Measurements from ENCODE around the gene DUSP14. TPM values are rescaled to one million over a fixed set of nuclear protein-coding genes. Genes with fewer than 3 reads are reported as not detected.
A peak's percentile ranks its signal among the peaks of the same experiment; 100 is the strongest.

Gene DUSP14
- total and polyA plus RNA-seq, 2 of the 8 experiments (the other 6 are each of a cell fraction or from before 2014, with no cell fraction given) = 22.1 to 37.9 TPM

DNA sequence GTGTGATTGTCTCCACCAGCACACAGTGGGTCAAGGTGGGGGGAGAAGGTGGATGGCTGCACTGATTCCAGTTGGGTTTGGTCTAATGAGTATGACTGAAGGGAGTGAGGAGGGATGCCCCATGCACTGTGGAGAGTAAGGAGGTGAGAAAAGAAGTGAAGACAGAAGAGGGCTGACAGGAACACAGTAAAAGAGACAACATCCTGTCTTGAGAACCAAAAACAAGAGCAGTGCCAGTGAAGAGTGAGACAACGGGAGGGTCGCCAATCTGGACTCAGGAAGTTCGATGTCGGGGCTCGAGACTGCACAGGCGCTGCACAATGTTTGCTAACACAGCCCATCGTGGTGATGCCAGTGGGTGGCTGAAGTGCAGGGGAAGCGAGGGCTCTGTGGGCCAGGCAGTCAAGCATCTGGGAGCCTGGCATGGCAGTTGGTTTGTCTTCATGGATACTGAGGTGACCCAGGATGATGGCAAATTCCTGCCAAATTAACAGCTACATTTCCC, 34.1 kb downstream of the DUSP14 start:
- H4K5ac ChIP-seq (ENCODE audit: insufficient read length, low read depth, low read length) = no peak overlapping the region
- no peaks in the 10 kb centered on the region; the same call in 1 of the 2 replicates for H3K79me1 ChIP-seq (ENCODE audit: low read depth, low read length)
- no peak overlapping the region for H3K9ac ChIP-seq (replicated peaks in 1 of 4; ENCODE audit: extremely low read depth in 1 of 4, low read depth in 3 of 4, low read length in 3 of 4)
- no peak overlapping the region for H3K4ac ChIP-seq (replicated peaks; ENCODE audit: insufficient read length, low read depth, low read length)
- H3K4me1 ChIP-seq (replicated peaks in 1 of 4; ENCODE audit: control insufficient read depth in 3 of 4, insufficient read depth in 4 of 4, low read length in 3 of 4) = no peaks in the 10 kb centered on the region
- H3K14ac ChIP-seq (ENCODE audit: insufficient read length) = no peak overlapping the region
- TF ChIP-seq KDM1A (IDR thresholded peaks at IDR 0.05; ENCODE audit: borderline replicate concordance, low read length) = no peak
- TF ChIP-seq SP2 (IDR thresholded peaks at IDR 0.05; ENCODE audit: low read length) = no peak
- no peak for TF ChIP-seq MAFK (IDR thresholded peaks at IDR 0.05; ENCODE audit: low read depth, low read length)
- WGBS, 2 experiments (ENCODE audit: extremely low coverage in 1 of 2, insufficient coverage in 1 of 2, insufficient read length in 1 of 2, insufficient replicate concordance in 2 of 2, low coverage in 1 of 2, low lambda C conversion rate in 2 of 2, missing lambda C conversion rate in 1 of 2) = 94% methylated on average over 8 of the region's 8 CpGs; no CpG with 5 or more reads in 1 of the 2 experiments
- H3K36me3 ChIP-seq (ENCODE audit: control insufficient read depth in 2 of 4, insufficient read depth in 4 of 4, low read length in 3 of 4) = peaks cover 0 to 15% (median 2%) of the 10 kb centered on the region in 4 experiments; a peak in 6 of 8 replicates
- no peak overlapping the region for H2BK120ac ChIP-seq (replicated peaks; ENCODE audit: low read depth, low read length)
- H3K56ac ChIP-seq (replicated peaks; ENCODE audit: insufficient read length, low read depth, low read length) = no peak overlapping the region
- no peak overlapping the region for H2AK5ac ChIP-seq (ENCODE audit: low read depth, low read length)
- FAIRE-seq (no peak), DNase-seq (ENCODE audit: low read depth in 1 of 2, low spot score in 2 of 2) (peak in 1 of 2 experiments; percentile 38)
- no peaks in the 10 kb centered on the region; the same call in 1 of the 2 replicates for H3K23me2 ChIP-seq (ENCODE audit: low read depth, low read length)
- no peak overlapping the region for H3K4me3 ChIP-seq (ENCODE audit: extremely low read depth in 1 of 4, insufficient read depth in 2 of 4, low read depth in 3 of 4, low read length in 4 of 4)
- H3K18ac ChIP-seq (ENCODE audit: extremely low read depth, low read length) = no peak overlapping the region
- no peak overlapping the region for H2BK20ac ChIP-seq (ENCODE audit: low read length)
- H3K79me2 ChIP-seq (ENCODE audit: control insufficient read depth in 1 of 2, insufficient read depth in 2 of 2, low read length in 2 of 2) = no peaks in the 10 kb centered on the region
- no peak overlapping the region for H4K8ac ChIP-seq (ENCODE audit: extremely low read depth, insufficient read depth, low read length)
- no peak overlapping the region for H3K27ac ChIP-seq (ENCODE audit: low read depth, low read length)
- H2AFZ ChIP-seq (ENCODE audit: low read length) = no peak overlapping the region
- H3K9me3 ChIP-seq (ENCODE audit: insufficient read depth in 2 of 2, low read depth in 1 of 2, low read length in 1 of 2) = no peaks in the 10 kb centered on the region
- H3K4me2 ChIP-seq (ENCODE audit: insufficient read depth in 1 of 2, low read depth in 2 of 2, low read length in 2 of 2) = no peak overlapping the region
- ChIA-PET CTCF (ENCODE audit: partially characterized antibody) (interaction anchor here (0.7 to 3.5 kb wide), 4 partner anchors 9 to 296 kb away, joined by 3 to 24 read pairs (median 3); no protein-coding TSS in a partner anchor), POLR2A (ENCODE audit: partially characterized antibody) (no interaction called here)
- H3K27me3 ChIP-seq (replicated peaks in 1 of 4; ENCODE audit: control insufficient read depth in 3 of 4, extremely low read depth in 1 of 4, insufficient read depth in 3 of 4, low read length in 3 of 4) = no peaks in the 10 kb centered on the region
- no peaks in the 10 kb centered on the region for H4K20me1 ChIP-seq (replicated peaks in 1 of 2; ENCODE audit: control insufficient read depth in 1 of 2, insufficient read depth in 2 of 2, low read length in 2 of 2)
- no peak overlapping the region for H3K23ac ChIP-seq (ENCODE audit: insufficient read length)
- no peak overlapping the region for H4K91ac ChIP-seq (replicated peaks; ENCODE audit: insufficient read length, low read length)
- no peak overlapping the region for H2BK12ac ChIP-seq (ENCODE audit: low read depth, low read length)
- no peak overlapping the region for H2BK15ac ChIP-seq (ENCODE audit: low read length)
- H2BK5ac ChIP-seq (ENCODE audit: low read depth, low read length) = no peak overlapping the region
